Measurements from ENCODE around the gene NCR2. TPM values are rescaled to one million over a fixed set of nuclear protein-coding genes. Genes with fewer than 3 reads are reported as not detected.

NCR2 gene
- total RNA-seq (2021; ENCODE audit: unreplicated experiment) (not detected), Bru-seq, nascent RNA (not detected), BruChase-seq, experiment 1, labeled RNA remaining after a 6-hour chase (not detected), BruChase-seq, experiment 2, labeled RNA remaining after a 2-hour chase (not detected)
- not detected in 2 replicates for polyA plus RNA-seq (2012)
- long read RNA-seq = 0 reads

GRCh38 chr6:41335296-41335695, at the start of gene NCR2:
NCR2 (plus strand) TSS chr6:41335608; CDS start chr6:41335877, 269 bp downstream.
- H3K9ac ChIP-seq (ENCODE audit: low read length) = no peak within 1 kb of the TSS
- H3K27me3 ChIP-seq (ENCODE audit: insufficient read depth, low read length) = peaks cover 8% of the 10 kb centered on the region
- H4K20me1 ChIP-seq (ENCODE audit: insufficient read depth) = no peaks in the 10 kb centered on the region
- H2AFZ ChIP-seq (ENCODE audit: low read depth, low read length, poor library complexity, severe bottlenecking) = no peak within 1 kb of the TSS
- POLR2A ChIA-PET = no interaction called here
- H3K9me3 ChIP-seq (ENCODE audit: control insufficient read depth in 1 of 2, insufficient read depth in 1 of 2, low read depth in 1 of 2, low read length in 2 of 2) = no peaks in the 10 kb centered on the region
- no peak within 1 kb of the TSS for H3K4me3 ChIP-seq (replicated peaks in 1 of 2; ENCODE audit: low read depth in 1 of 2, low read length in 2 of 2)
- no peak within 1 kb of the TSS for H3K4me2 ChIP-seq (ENCODE audit: low read length)
- H3K27ac ChIP-seq (ENCODE audit: low read depth, low read length) = no peak within 1 kb of the TSS
- H3K79me2 ChIP-seq (ENCODE audit: insufficient read depth, low read length) = no peaks in the 10 kb centered on the region
- H3K36me3 ChIP-seq (ENCODE audit: control insufficient read depth in 1 of 2, insufficient read depth in 2 of 2, low read length in 2 of 2) = no peaks in the 10 kb centered on the region
- intact Hi-C loops (cut with micrococcal nuclease) = no loop called here
- RAD21 ChIA-PET (ENCODE audit: low non-redundant PET in 1 of 2, low total read pairs in 2 of 2, uncharacterized antibody in 2 of 2, unreplicated experiment in 2 of 2) = no interaction called here
- CTCF ChIA-PET = interaction anchor here (0.9 to 1.5 kb wide), 5 partner anchors 15 to 153 kb away, joined by 4 to 7 read pairs (median 4); no protein-coding TSS in a partner anchor
- H3K9me2 ChIP-seq (ENCODE audit: insufficient read depth) = no peaks in the 10 kb centered on the region
- no peak for DNase-seq (ENCODE audit: low read depth, low spot score)
- no TSS peak for BruUV-seq (replicated peaks)
- TF ChIP-seq ZFX (IDR thresholded peaks at IDR 0.05) (no peak), SP1 (IDR thresholded peaks at IDR 0.05; ENCODE audit: low read depth) (no peak), SIN3A (IDR thresholded peaks at IDR 0.05; ENCODE audit: low read depth) (no peak), REST (IDR thresholded peaks at IDR 0.05; ENCODE audit: low read depth) (no peak), POLR2A (IDR thresholded peaks at IDR 0.05; ENCODE audit: borderline replicate concordance, extremely low read depth, insufficient read depth, insufficient read length) (no peak), ZNF274 (IDR thresholded peaks at IDR 0.05; ENCODE audit: low read depth, low read length) (no peak), FOSL1 (IDR thresholded peaks at IDR 0.05; ENCODE audit: low read depth) (no peak), ZBTB33 (IDR thresholded peaks at IDR 0.05; ENCODE audit: extremely low read depth, insufficient replicate concordance, low read length) (no peak), MAX (IDR thresholded peaks at IDR 0.05) (no peak), SRF (IDR thresholded peaks at IDR 0.05; ENCODE audit: low read depth) (no peak), JUND (IDR thresholded peaks at IDR 0.05) (no peak), CEBPB (IDR thresholded peaks at IDR 0.05; ENCODE audit: low read depth) (no peak), ATF3 (IDR thresholded peaks at IDR 0.05) (no peak), EZH2phosphoT487 (IDR thresholded peaks at IDR 0.05; ENCODE audit: borderline replicate concordance) (no peak), TCF7L2 (IDR thresholded peaks at IDR 0.05; ENCODE audit: borderline replicate concordance, extremely low read depth, insufficient read depth, insufficient read length) (no peak), EZH2 (IDR thresholded peaks at IDR 0.05) (no peak), POLR2AphosphoS5 (IDR thresholded peaks at IDR 0.05; ENCODE audit: low read depth, low read length) (no peak), YY1 (IDR thresholded peaks at IDR 0.05; ENCODE audit: extremely low read depth, insufficient replicate concordance, low read depth, low read length) (no peak), RAD21 (IDR thresholded peaks at IDR 0.05; ENCODE audit: low read depth) (no peak)
- no peaks in the 10 kb centered on the region for H3K4me1 ChIP-seq (ENCODE audit: control insufficient read depth in 1 of 2, insufficient read depth in 2 of 2, low read length in 2 of 2)
- no peak for ATAC-seq
